ENCODE results near the gene MAP2K5.

DNA sequence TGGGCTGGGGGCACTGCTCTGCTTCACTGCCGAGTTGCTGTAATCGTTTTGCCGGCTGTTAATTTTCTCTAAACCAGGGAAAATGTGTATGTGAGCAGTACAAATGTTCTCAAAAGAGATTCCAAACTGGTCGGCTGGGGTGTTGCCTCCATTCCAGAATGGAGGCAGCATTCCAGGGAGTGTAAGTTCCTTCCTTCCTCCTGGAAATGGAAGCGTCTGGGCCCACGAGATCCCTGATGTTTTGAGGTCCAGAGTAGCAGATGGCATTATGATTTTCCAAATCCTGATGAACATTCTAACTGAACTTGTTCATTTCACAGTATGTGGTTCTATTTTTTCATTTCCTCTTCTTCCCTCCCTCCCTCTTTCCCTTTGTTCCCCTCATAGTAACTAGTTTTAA lies 218.4 kb downstream of the MAP2K5 start:
- TF ChIP-seq POLR2AphosphoS5 (IDR thresholded peaks at IDR 0.05): no peak
- TF ChIP-seq, protein P1, sequence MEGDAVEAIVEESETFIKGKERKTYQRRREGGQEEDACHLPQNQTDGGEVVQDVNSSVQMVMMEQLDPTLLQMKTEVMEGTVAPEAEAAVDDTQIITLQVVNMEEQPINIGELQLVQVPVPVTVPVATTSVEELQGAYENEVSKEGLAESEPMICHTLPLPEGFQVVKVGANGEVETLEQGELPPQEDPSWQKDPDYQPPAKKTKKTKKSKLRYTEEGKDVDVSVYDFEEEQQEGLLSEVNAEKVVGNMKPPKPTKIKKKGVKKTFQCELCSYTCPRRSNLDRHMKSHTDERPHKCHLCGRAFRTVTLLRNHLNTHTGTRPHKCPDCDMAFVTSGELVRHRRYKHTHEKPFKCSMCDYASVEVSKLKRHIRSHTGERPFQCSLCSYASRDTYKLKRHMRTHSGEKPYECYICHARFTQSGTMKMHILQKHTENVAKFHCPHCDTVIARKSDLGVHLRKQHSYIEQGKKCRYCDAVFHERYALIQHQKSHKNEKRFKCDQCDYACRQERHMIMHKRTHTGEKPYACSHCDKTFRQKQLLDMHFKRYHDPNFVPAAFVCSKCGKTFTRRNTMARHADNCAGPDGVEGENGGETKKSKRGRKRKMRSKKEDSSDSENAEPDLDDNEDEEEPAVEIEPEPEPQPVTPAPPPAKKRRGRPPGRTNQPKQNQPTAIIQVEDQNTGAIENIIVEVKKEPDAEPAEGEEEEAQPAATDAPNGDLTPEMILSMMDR (IDR thresholded peaks at IDR 0.05): no peak
- no peak for TF ChIP-seq POLR2A (IDR thresholded peaks at IDR 0.05)
